H1 (cell line): Measurements from ENCODE around the gene ANP32B. TPM values are rescaled to one million over a fixed set of nuclear protein-coding genes. Genes with fewer than 3 reads are reported as not detected.

Experiments used
- CTCF ChIA-PET: fragments of 300-600 bp; sonication (Branson Sonifier 250); formaldehyde crosslinking; loops from one replicate; lab custom pipeline; 2021; ENCODE audit not compliant: partially characterized antibody; lab: Charles Lee
- POLR2A ChIA-PET: fragments of 300-600 bp; sonication (Branson Sonifier 250); formaldehyde crosslinking; loops from one replicate; lab custom pipeline; 2021; ENCODE audit warnings: inconsistent platforms; ENCODE audit not compliant: partially characterized antibody; lab: Charles Lee
- DNase-seq, 2 experiments: peaks; one replicate each; pipeline versions ENCODE4 v3.0.0 to v3.0.0-alpha.2; 2010 to 2022; ENCODE audit warnings: low spot score in 2 of 2, low read depth in 1 of 2, mixed read lengths in 1 of 2
- FAIRE-seq: peaks from 2 replicates; lab custom pipeline; 2011; peaks lifted over from hg19 to GRCh38; lab: Jason Lieb, UNC
- H2AFZ ChIP-seq: 2 replicates; pipeline ENCODE4 v1.8.1; 2012; ENCODE audit warnings: low read length, inconsistent platforms
- H2AK5ac ChIP-seq: 2 replicates; pipeline ENCODE4 v1.6.1; 2013; ENCODE audit warnings: low read depth, low read length
- H2BK120ac ChIP-seq: replicated peaks from 2 replicates; pipeline ENCODE3; 2013; ENCODE audit warnings: low read depth, low read length, inconsistent platforms
- H2BK12ac ChIP-seq: 2 replicates; pipeline ENCODE4 v1.6.1; 2013; ENCODE audit warnings: low read depth, low read length
- H2BK15ac ChIP-seq: 2 replicates; pipeline ENCODE4 v1.6.1; 2013; ENCODE audit warnings: low read length
- H2BK20ac ChIP-seq: 2 replicates; pipeline ENCODE4 v1.6.1; 2013; ENCODE audit warnings: low read length
- H2BK5ac ChIP-seq: 2 replicates; pipeline ENCODE4 v1.6.1; 2013; ENCODE audit warnings: low read depth, low read length
- H3K14ac ChIP-seq: 2 replicates; pipeline ENCODE4 v1.6.1; 2013; ENCODE audit warnings: inconsistent platforms; ENCODE audit not compliant: insufficient read length
- H3K18ac ChIP-seq: 2 replicates; pipeline ENCODE4 v1.6.1; 2013; ENCODE audit warnings: low read length; ENCODE audit errors: extremely low read depth
- H3K23ac ChIP-seq: 2 replicates; pipeline ENCODE4 v1.6.1; 2013; ENCODE audit warnings: inconsistent platforms; ENCODE audit not compliant: insufficient read length
- H3K23me2 ChIP-seq: 2 replicates; pipeline ENCODE4 v1.6.1; 2013; ENCODE audit warnings: low read depth, low read length
- H3K27ac ChIP-seq: 2 replicates; pipeline ENCODE4 v1.6.1; 2011; ENCODE audit warnings: low read depth, low read length, inconsistent platforms
- H3K27me3 ChIP-seq, 4 experiments: replicated peaks in 1 of 4; 1 replicate in 1 of 4; 2 replicates in 3 of 4; pipeline versions ENCODE4 v1.6.1 to v1.8.1; 2011 to 2013; ENCODE audit warnings: low read length in 3 of 4, mild to moderate bottlenecking in 3 of 4, inconsistent platforms in 2 of 4, mixed read lengths in 2 of 4, moderate library complexity in 1 of 4; ENCODE audit not compliant: control insufficient read depth in 3 of 4, insufficient read depth in 3 of 4; ENCODE audit errors: extremely low read depth in 1 of 4
- H3K36me3 ChIP-seq, 4 experiments: 2 replicates each; pipeline versions ENCODE4 v1.6.1 to v1.8.1; 2011 to 2013; ENCODE audit warnings: mild to moderate bottlenecking in 4 of 4, low read length in 3 of 4, moderate library complexity in 2 of 4, control low read depth in 1 of 4, inconsistent platforms in 1 of 4; ENCODE audit not compliant: insufficient read depth in 4 of 4, control insufficient read depth in 2 of 4
- H3K4ac ChIP-seq: replicated peaks from 2 replicates; pipeline ENCODE3; 2013; ENCODE audit warnings: low read length, low read depth, mixed read lengths, inconsistent platforms; ENCODE audit not compliant: insufficient read length
- H3K4me1 ChIP-seq, 4 experiments: replicated peaks in 1 of 4; 1 replicate in 1 of 4; 2 replicates in 3 of 4; pipeline versions ENCODE4 v1.6.1 to v1.8.1; 2011 to 2013; ENCODE audit warnings: low read length in 3 of 4, inconsistent platforms in 2 of 4, mixed read lengths in 1 of 4; ENCODE audit not compliant: insufficient read depth in 4 of 4, control insufficient read depth in 3 of 4
- H3K4me2 ChIP-seq, 2 experiments: 2 replicates each; pipeline versions ENCODE4 v1.6.1 to v1.8.1; 2011 to 2013; ENCODE audit warnings: low read depth in 2 of 2, low read length in 2 of 2, control low read depth in 1 of 2, inconsistent platforms in 1 of 2, mild to moderate bottlenecking in 1 of 2; ENCODE audit not compliant: insufficient read depth in 1 of 2
- H3K4me3 ChIP-seq, 4 experiments: fragments of 200-600, 300-600 bp in 1 of 4; sonication (generic), shearing (Covaris generic), sonication (Bioruptor Twin) in 1 of 4; 2 replicates each; pipeline versions ENCODE4 v1.5.1 to v1.8.1; 2011 to 2016; ENCODE audit warnings: low read length in 4 of 4, low read depth in 3 of 4, control low read depth in 2 of 4, inconsistent platforms in 2 of 4, mild to moderate bottlenecking in 2 of 4, mixed read lengths in 1 of 4, moderate library complexity in 1 of 4; ENCODE audit not compliant: insufficient read depth in 2 of 4; ENCODE audit errors: extremely low read depth in 1 of 4
- H3K56ac ChIP-seq: replicated peaks from 2 replicates; pipeline ENCODE3; 2013; ENCODE audit warnings: low read depth, mild to moderate bottlenecking, mixed read lengths, low read length, inconsistent platforms; ENCODE audit not compliant: insufficient read length
- H3K79me1 ChIP-seq: 2 replicates; pipeline ENCODE4 v1.6.1; 2013; ENCODE audit warnings: low read depth, low read length, control low read depth
- H3K79me2 ChIP-seq, 2 experiments: 2 replicates each; pipeline versions ENCODE4 v1.6.1 to v1.8.1; 2012 to 2013; ENCODE audit warnings: low read length in 2 of 2, mild to moderate bottlenecking in 2 of 2, inconsistent platforms in 1 of 2; ENCODE audit not compliant: insufficient read depth in 2 of 2, control insufficient read depth in 1 of 2
- H3K9ac ChIP-seq, 4 experiments: replicated peaks in 1 of 4; 1 replicate in 1 of 4; 2 replicates in 3 of 4; pipeline versions ENCODE4 v1.6.1 to v1.8.1; 2011 to 2013; ENCODE audit warnings: low read depth in 3 of 4, low read length in 3 of 4, control low read depth in 2 of 4, mild to moderate bottlenecking in 2 of 4, moderate library complexity in 2 of 4, inconsistent platforms in 1 of 4; ENCODE audit errors: extremely low read depth in 1 of 4
- H3K9me3 ChIP-seq, 2 experiments: 2 replicates each; pipeline versions ENCODE4 v1.6.1 to v1.8.1; 2012 to 2013; ENCODE audit warnings: mild to moderate bottlenecking in 2 of 2, moderate library complexity in 2 of 2, control low read depth in 1 of 2, inconsistent platforms in 1 of 2, low read depth in 1 of 2, low read length in 1 of 2, mixed read lengths in 1 of 2; ENCODE audit not compliant: insufficient read depth in 2 of 2
- H4K20me1 ChIP-seq, 2 experiments: replicated peaks in 1 of 2; 2 replicates each; pipeline versions ENCODE3 to v1.8.1; 2011 to 2013; ENCODE audit warnings: inconsistent platforms in 2 of 2, low read length in 2 of 2, mild to moderate bottlenecking in 1 of 2; ENCODE audit not compliant: insufficient read depth in 2 of 2, control insufficient read depth in 1 of 2
- H4K5ac ChIP-seq: 2 replicates; pipeline ENCODE4 v1.6.1; 2013; ENCODE audit warnings: low read length, low read depth, mixed read lengths, inconsistent platforms; ENCODE audit not compliant: insufficient read length
- H4K8ac ChIP-seq: 2 replicates; pipeline ENCODE4 v1.8.0; 2013; ENCODE audit warnings: mild to moderate bottlenecking, moderate library complexity, low read length, inconsistent platforms; ENCODE audit not compliant: insufficient read depth; ENCODE audit errors: extremely low read depth
- H4K91ac ChIP-seq: replicated peaks from 2 replicates; pipeline ENCODE3; 2013; ENCODE audit warnings: low read length, mixed read lengths, inconsistent platforms; ENCODE audit not compliant: insufficient read length
- CBX8 ChIP-seq: fragments of 300-800, 300-1000 bp; sonication (generic); IDR thresholded peaks from 2 replicates; pipeline ENCODE4 v1.7.1; 2016; ENCODE audit warnings: low read depth, low read length, borderline replicate concordance
- CEBPB ChIP-seq: IDR thresholded peaks from 2 replicates; pipeline ENCODE4 v1.6.1; 2012; ENCODE audit warnings: low read depth, low read length
- CHD2 ChIP-seq: IDR thresholded peaks from 2 replicates; pipeline ENCODE4 v1.6.1; 2012; ENCODE audit warnings: low read length, improper control_type of control experiment
- JUN ChIP-seq: IDR thresholded peaks from 2 replicates; pipeline ENCODE4 v1.6.1; 2011; ENCODE audit warnings: low read depth, mild to moderate bottlenecking, improper control_type of control experiment, low read length
- KDM1A ChIP-seq: fragments of 200-600, 300-600 bp; sonication (generic); IDR thresholded peaks from 2 replicates; pipeline ENCODE4 v1.7.1; 2016; ENCODE audit warnings: mild to moderate bottlenecking, low read length, borderline replicate concordance
- MAFK ChIP-seq: IDR thresholded peaks from 2 replicates; pipeline ENCODE4 v1.6.1; 2012; ENCODE audit warnings: low read depth, mild to moderate bottlenecking, improper control_type of control experiment, low read length
- NRF1 ChIP-seq: IDR thresholded peaks from 2 replicates; pipeline ENCODE4 v1.6.1; 2011; ENCODE audit warnings: mild to moderate bottlenecking, low read depth, low read length, improper control_type of control experiment
- POU5F1 ChIP-seq: IDR thresholded peaks from 2 replicates; pipeline ENCODE4 v1.6.1; 2011; ENCODE audit warnings: low read depth, mild to moderate bottlenecking, low read length, moderate library complexity
- RFX5 ChIP-seq: IDR thresholded peaks from 2 replicates; pipeline ENCODE4 v1.6.1; 2011; ENCODE audit warnings: low read depth, low read length, improper control_type of control experiment, borderline replicate concordance
- RNF2 ChIP-seq: fragments of 200-900, 300-1000 bp; sonication (generic); IDR thresholded peaks from 2 replicates; pipeline ENCODE4 v1.7.1; 2016; ENCODE audit warnings: borderline replicate concordance, low read depth, mild to moderate bottlenecking, antibody characterized with exemption, low read length; ENCODE audit not compliant: poor library complexity, severe bottlenecking; ENCODE audit errors: missing control alignments
- SP4 ChIP-seq: IDR thresholded peaks from 2 replicates; pipeline ENCODE4 v1.6.1; 2012; ENCODE audit warnings: low read length, inconsistent platforms
- SRF ChIP-seq: IDR thresholded peaks from 2 replicates; pipeline ENCODE4 v1.6.1; 2011; ENCODE audit warnings: mild to moderate bottlenecking, low read depth, low read length, moderate library complexity
- WGBS, 2 experiments: shearing (Covaris generic) in 1 of 2; methylation state at CpG; one replicate each; pipeline versions ENCODE4 v1.1.6 to v1.1.7; 2013 to 2015; ENCODE audit warnings: low lambda C conversion rate in 2 of 2, mixed read lengths in 2 of 2, inconsistent platforms in 1 of 2, low coverage in 1 of 2, missing lambda C conversion rate in 1 of 2; ENCODE audit not compliant: insufficient replicate concordance in 2 of 2, insufficient coverage in 1 of 2, insufficient read length in 1 of 2; ENCODE audit errors: extremely low coverage in 1 of 2, missing lambda C conversion rate in 1 of 2; 5-methylcytosine and 5-hydroxymethylcytosine counted together
- polyA plus RNA-seq, 7 experiments: library from polyadenylated mRNA; depleted of rRNA in 3 of 7; stranded (reverse) in 5 of 7; unstranded in 2 of 7; fragments of >200 nt in 5 of 7; fragments of 200-250 nt in 2 of 7; gene quantifications; 1 replicate in 5 of 7; 2 replicates in 1 of 7; 4 replicates in 1 of 7; pipeline versions ENCODE4 v1.2.1 to v1.2.3, GENCODE V29; 2011 to 2013; ENCODE audit warnings: missing spikeins in 2 of 7, mixed read lengths in 2 of 7
- total RNA-seq: library from RNA; stranded (reverse); fragmentation: NEBNext Ultra II Directional; extraction: Animal tissue kit (Norgen Biotek cat#: 25700); gene quantifications from 2 replicates; pipeline ENCODE4 v1.2.1, GENCODE V29; 2021
- TF ChIP-seq, protein P1 (sequence below): IDR thresholded peaks from 2 replicates; pipeline ENCODE4 v1.6.1; 2012; ENCODE audit warnings: low read length, inconsistent platforms

The ANP32B gene
- total and polyA plus RNA-seq, 2 of the 8 experiments (the other 6 are each of a cell fraction or from before 2014, with no cell fraction given) = 7.6 to 88.1 TPM

DNA sequence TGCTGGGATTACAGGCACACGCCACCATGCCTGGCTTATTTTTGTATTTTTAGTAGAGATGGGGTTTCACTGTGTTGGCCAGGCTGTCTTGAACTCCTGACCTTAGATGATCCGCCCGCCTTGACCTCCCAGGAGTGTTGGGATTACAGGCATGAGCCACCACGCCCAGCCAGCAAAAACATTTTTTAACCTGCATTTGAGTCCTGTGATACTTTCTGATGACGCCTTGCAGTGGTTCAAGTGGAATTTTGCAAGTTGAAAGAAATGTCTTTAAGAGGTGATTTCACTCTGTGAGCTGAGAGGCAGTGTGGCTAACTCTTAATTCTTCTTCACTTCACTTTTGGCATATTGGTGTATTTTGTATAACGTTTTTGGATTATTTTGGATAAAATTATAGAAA is 9.1 kb downstream of the ANP32B start:
- Histone ChIP-seq H3K23me2 (no peaks in the 10 kb centered on the region), H3K27me3 (no peaks in the 10 kb centered on the region; a peak in 2 of 7 replicates), H4K5ac (no peak overlapping the region), H3K56ac (no peak overlapping the region), H3K79me1 (peaks cover 3% of the 10 kb centered on the region; the same call in 1 of the 2 replicates), H2BK12ac (no peak overlapping the region), H3K36me3 (peaks cover 0 to 12% (median 1%) of the 10 kb centered on the region in 4 experiments; a peak in 1 of 8 replicates), H2AK5ac (no peak overlapping the region), H3K18ac (no peak overlapping the region), H3K23ac (no peak overlapping the region), H3K9me3 (no peaks in the 10 kb centered on the region), H3K27ac (no peak overlapping the region), H2BK120ac (no peak overlapping the region), H2BK20ac (no peak overlapping the region), H3K79me2 (peaks cover 5 to 53% of the 10 kb centered on the region in 2 experiments), H4K91ac (no peak overlapping the region), H2AFZ (no peak overlapping the region), H3K4me2 (no peak overlapping the region), H3K4me1 (no peaks in the 10 kb centered on the region), H3K4me3 (no peak overlapping the region), H3K4ac (no peak overlapping the region), H3K14ac (no peak overlapping the region), H2BK5ac (no peak overlapping the region), H3K9ac (no peak overlapping the region), H2BK15ac (no peak overlapping the region), H4K20me1 (peaks cover 13 to 23% of the 10 kb centered on the region in 2 experiments), H4K8ac (no peak overlapping the region)
- no peak for DNase-seq
- FAIRE-seq = no peak
- ChIA-PET POLR2A (interaction anchor here (1.9 kb wide), 1 partner anchor 9 kb away, joined by 5 read pairs; the partner anchor contains the start of gene ANP32B), CTCF (interaction anchor here (1.0 to 2.3 kb wide), 2 partner anchors 11 to 14 kb away, joined by 4 to 9 read pairs; no protein-coding TSS in a partner anchor)
- 90% methylated on average over 6 of the region's 6 CpGs; no CpG with 5 or more reads in 1 of the 2 experiments for WGBS, 2 experiments
- TF ChIP-seq JUN (no peak), CHD2 (no peak), RNF2 (no peak), KDM1A (no peak), SRF (no peak), NRF1 (no peak), MAFK (no peak), CBX8 (no peak), POU5F1 (no peak), RFX5 (no peak), CEBPB (no peak), SP4 (no peak)
- TF ChIP-seq, protein P1, sequence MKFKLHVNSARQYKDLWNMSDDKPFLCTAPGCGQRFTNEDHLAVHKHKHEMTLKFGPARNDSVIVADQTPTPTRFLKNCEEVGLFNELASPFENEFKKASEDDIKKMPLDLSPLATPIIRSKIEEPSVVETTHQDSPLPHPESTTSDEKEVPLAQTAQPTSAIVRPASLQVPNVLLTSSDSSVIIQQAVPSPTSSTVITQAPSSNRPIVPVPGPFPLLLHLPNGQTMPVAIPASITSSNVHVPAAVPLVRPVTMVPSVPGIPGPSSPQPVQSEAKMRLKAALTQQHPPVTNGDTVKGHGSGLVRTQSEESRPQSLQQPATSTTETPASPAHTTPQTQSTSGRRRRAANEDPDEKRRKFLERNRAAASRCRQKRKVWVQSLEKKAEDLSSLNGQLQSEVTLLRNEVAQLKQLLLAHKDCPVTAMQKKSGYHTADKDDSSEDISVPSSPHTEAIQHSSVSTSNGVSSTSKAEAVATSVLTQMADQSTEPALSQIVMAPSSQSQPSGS = no peak
